ENCODE results near the gene OR6A2. TPM values are rescaled to one million over a fixed set of nuclear protein-coding genes. Genes with fewer than 3 reads are reported as not detected.
"Not testable (repeated sequence)": the region's sequence is repeated elsewhere in the genome, so short reads cannot be mapped to it uniquely, and the experiment has no call there.

Gene OR6A2
- total RNA-seq, 3 donors from 2014 or later = 0.16 to 1.2 (median 0.33) TPM

DNA sequence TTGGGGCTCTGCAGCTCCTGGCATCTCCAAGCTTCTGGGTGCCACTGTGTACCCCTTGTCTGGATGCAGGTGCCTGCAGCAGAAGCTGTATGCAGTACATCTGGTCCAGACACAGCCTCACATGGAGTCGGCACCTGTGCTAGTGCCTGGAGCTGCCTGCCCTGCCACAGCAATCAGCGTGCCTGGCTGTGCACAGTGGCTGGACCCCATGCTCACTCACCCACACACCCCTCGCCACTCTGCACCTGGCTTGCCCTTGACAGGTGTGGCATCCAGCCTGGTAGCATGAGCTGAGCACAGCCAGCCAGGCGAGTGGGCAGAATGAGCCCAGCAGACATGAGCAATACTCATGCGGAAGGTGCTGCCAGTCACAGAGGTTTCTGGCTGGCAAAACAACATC, 19.5 kb upstream of the OR6A2 start:
- H3K4me1 ChIP-seq = no peaks in the 10 kb centered on the region
- no peak overlapping the region for H3K4me3 ChIP-seq
- TF ChIP-seq POLR2AphosphoS5 (IDR thresholded peaks at IDR 0.05) (no peak), POLR2A (IDR thresholded peaks at IDR 0.05) (no peak)
- TF ChIP-seq, protein P1, sequence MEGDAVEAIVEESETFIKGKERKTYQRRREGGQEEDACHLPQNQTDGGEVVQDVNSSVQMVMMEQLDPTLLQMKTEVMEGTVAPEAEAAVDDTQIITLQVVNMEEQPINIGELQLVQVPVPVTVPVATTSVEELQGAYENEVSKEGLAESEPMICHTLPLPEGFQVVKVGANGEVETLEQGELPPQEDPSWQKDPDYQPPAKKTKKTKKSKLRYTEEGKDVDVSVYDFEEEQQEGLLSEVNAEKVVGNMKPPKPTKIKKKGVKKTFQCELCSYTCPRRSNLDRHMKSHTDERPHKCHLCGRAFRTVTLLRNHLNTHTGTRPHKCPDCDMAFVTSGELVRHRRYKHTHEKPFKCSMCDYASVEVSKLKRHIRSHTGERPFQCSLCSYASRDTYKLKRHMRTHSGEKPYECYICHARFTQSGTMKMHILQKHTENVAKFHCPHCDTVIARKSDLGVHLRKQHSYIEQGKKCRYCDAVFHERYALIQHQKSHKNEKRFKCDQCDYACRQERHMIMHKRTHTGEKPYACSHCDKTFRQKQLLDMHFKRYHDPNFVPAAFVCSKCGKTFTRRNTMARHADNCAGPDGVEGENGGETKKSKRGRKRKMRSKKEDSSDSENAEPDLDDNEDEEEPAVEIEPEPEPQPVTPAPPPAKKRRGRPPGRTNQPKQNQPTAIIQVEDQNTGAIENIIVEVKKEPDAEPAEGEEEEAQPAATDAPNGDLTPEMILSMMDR (IDR thresholded peaks at IDR 0.05) = no peak
- H3K36me3 ChIP-seq = no peaks in the 10 kb centered on the region
- DNase-seq (ENCODE audit: low spot score in 2 of 2) = no peak
- H3K27me3 ChIP-seq = no peaks in the 10 kb centered on the region
- H3K27ac ChIP-seq = no peak overlapping the region
- peaks cover 0 to 4% of the 10 kb centered on the region in 2 donors for H3K9me3 ChIP-seq
- intact Hi-C loops (cut with DNase I; ENCODE audit: low total_unique reads) = no loop called here

DNA sequence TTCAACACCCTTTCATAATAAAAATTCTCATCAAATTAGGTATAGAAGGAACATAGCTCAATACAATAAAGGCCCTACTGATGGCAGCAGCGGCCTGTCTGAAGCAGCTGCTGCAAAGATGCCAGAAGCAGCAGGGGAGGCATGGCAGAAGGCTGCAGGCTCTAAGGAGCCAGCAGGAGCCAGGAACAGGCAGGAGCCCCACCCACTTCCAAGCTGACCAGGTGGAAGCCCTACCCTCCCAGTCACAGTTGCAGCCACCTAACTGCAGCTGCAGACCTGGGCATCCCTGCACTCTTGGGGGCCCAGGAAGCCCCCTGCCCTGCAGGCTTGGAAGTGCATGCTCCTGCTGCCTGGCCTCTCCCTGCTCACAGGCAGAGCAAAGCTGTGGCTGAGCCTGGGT, 18.2 kb upstream of the OR6A2 start:
- no peak overlapping the region for H3K27ac ChIP-seq
- peaks cover 0 to 4% of the 10 kb centered on the region in 2 donors for H3K9me3 ChIP-seq
- H3K36me3 ChIP-seq = no peaks in the 10 kb centered on the region
- H3K4me3 ChIP-seq = no peak overlapping the region
- no peaks in the 10 kb centered on the region for H3K27me3 ChIP-seq
- intact Hi-C loops (cut with DNase I; ENCODE audit: low total_unique reads) = no loop called here
- TF ChIP-seq POLR2AphosphoS5 (IDR thresholded peaks at IDR 0.05) = no peak
- TF ChIP-seq, protein P1 (IDR thresholded peaks at IDR 0.05) = no peak
- no peak for TF ChIP-seq POLR2A (IDR thresholded peaks at IDR 0.05)
- H3K4me1 ChIP-seq = no peaks in the 10 kb centered on the region
- DNase-seq (ENCODE audit: low spot score in 2 of 2) = no peak

DNA sequence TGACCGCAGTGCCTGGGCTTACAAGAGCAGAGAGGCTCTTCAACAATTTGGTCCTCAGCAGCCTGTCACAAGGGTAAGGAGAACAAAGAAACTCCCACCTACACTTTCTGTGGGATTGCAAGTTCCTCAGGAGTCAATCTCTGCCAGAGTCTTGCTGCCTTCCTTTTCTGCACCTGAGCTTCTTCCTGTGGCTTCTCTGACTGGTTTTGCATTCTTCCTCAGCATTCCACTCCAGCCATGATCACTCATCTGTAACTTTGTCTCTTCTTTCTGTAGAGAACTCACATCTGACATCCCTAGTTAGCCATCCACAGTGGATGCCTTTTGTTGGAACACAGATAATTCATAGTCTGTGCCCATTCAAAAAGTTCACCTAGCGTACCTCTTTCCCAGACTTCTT, 14.2 kb upstream of the OR6A2 start:
- intact Hi-C loops (cut with DNase I; ENCODE audit: low total_unique reads) = no loop called here
- Histone ChIP-seq H3K27me3 (no peaks in the 10 kb centered on the region), H3K36me3 (no peaks in the 10 kb centered on the region), H3K4me3 (no peak overlapping the region), H3K4me1 (no peaks in the 10 kb centered on the region), H3K9me3 (no peaks in the 10 kb centered on the region), H3K27ac (no peak overlapping the region)
- TF ChIP-seq, protein P1 (IDR thresholded peaks at IDR 0.05) = no peak
- no peak for TF ChIP-seq POLR2AphosphoS5 (IDR thresholded peaks at IDR 0.05)
- no peak for TF ChIP-seq POLR2A (IDR thresholded peaks at IDR 0.05)
- DNase-seq (ENCODE audit: low spot score in 2 of 2) = no peak

DNA sequence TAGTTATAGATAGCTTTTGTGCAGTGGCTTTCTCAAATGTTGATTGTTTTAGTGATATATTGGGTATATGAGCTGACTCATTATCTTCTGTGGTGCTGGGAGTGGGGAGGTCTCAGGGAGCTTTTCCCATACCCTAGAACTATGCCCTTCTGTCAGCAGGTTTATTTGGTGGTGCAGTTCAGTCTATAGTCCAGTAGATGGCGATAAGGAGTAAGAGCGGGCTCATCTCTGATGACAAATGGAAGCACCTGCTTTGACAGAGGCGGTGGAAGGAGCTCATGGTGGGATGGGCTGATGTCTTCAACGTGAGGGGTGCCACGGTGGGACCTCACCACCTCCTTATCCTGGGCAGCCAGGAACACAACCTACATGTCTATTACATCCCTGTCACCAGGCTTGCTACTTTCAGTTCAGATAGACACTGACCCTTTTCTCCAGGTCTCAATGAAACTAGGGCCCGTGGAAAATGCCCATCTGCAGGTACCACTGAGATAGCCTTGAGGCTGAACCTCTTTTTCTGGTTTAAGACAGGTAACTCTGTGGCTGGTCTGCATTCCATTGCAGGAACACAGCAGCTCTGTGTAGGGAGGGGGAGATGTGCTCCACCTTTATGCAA, 13.0 kb upstream of the OR6A2 start:
- no peaks in the 10 kb centered on the region for H3K27me3 ChIP-seq
- H3K36me3 ChIP-seq = no peaks in the 10 kb centered on the region
- no peak for DNase-seq (ENCODE audit: low spot score in 2 of 2)
- no peak for TF ChIP-seq POLR2A (IDR thresholded peaks at IDR 0.05)
- TF ChIP-seq, protein P1 (IDR thresholded peaks at IDR 0.05) = peak in 2 of 3 donors; percentile 50 to 55
- H3K4me3 ChIP-seq = no peak overlapping the region
- H3K9me3 ChIP-seq = no peaks in the 10 kb centered on the region
- intact Hi-C loops (cut with DNase I; ENCODE audit: low total_unique reads) = no loop called here
- no peaks in the 10 kb centered on the region for H3K4me1 ChIP-seq
- H3K27ac ChIP-seq = no peak overlapping the region

DNA sequence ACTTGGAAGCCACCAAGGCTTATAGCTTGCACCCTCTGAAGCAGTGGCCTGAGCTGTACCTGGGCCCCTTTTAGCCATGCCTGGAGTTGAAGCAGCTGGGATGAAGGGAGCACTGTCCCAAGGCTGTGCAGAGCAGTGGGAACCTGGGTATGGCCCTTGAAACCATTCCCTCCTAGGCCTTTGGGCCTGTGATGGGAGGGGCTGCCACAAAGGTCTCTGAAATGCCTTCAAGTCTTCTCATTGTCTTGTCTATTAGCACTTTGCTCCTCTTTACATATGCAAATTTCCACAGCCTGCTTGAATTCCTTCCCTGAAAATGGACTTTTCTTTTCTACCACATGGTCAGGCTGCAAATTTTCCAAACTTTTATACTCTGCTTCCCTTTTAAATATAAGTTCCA, 1.6 kb upstream of the OR6A2 start:
- intact Hi-C loops (cut with DNase I; ENCODE audit: low total_unique reads); H3K4me1 ChIP-seq; H3K4me3 ChIP-seq; H3K27ac ChIP-seq; H3K27me3 ChIP-seq; DNase-seq (ENCODE audit: low spot score in 2 of 2); H3K36me3 ChIP-seq: not testable (repeated sequence)
- H3K9me3 ChIP-seq = peaks cover 0 to 11% of the 10 kb centered on the region in 2 donors

DNA sequence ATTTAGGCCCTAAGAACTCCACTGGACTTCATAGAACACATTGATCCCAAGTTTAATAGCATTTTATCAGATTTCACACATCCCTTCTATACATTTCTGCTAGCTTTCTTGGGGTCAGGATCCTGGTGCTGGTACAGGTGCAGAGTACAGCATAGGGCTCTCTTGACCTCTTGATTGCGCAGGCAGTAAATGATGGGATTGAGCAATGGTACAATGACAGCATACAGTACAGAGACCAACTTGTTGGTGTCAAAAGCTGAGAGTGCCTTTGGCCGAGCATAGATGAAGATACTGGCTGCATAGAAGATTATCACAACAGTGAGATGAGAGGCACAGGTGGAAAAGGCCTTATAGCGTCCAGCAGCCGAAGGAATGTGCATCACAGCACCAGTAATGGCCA, 4.8 kb downstream of the OR6A2 start:
- H3K36me3 ChIP-seq = no peaks in the 10 kb centered on the region
- H3K4me3 ChIP-seq = no peak overlapping the region
- H3K27me3 ChIP-seq = no peaks in the 10 kb centered on the region
- no peaks in the 10 kb centered on the region for H3K9me3 ChIP-seq
- intact Hi-C loops (cut with DNase I; ENCODE audit: low total_unique reads) = no loop called here
- H3K4me1 ChIP-seq = no peaks in the 10 kb centered on the region
- no peak for DNase-seq (ENCODE audit: low spot score in 2 of 2)
- no peak for TF ChIP-seq POLR2AphosphoS5 (IDR thresholded peaks at IDR 0.05)
- H3K27ac ChIP-seq = no peak overlapping the region

All from breast epithelium (tissue), 4 donors.